NCI-H460 (cell line): Measurements from ENCODE around the gene MRPS5. TPM values are rescaled to one million over a fixed set of nuclear protein-coding genes. Genes with fewer than 3 reads are reported as not detected.

Source experiments
- total RNA-seq: library from RNA; depleted of rRNA; stranded (reverse); fragments of >200 nt; shearing (Covaris generic); gene quantifications from 2 replicates; pipeline ENCODE4 v1.2.3, GENCODE V29; 2014; rRNA removed

The MRPS5 gene
- total RNA-seq, 1 experiment from 2014 or later: 119 TPM

Other genes with a start within 250 kb of the MRPS5 start
- gene MAL, start 96.1 kb downstream of the MRPS5 start, total RNA-seq: not detected in 2 replicates
- gene ZNF514, start 38.0 kb upstream of the MRPS5 start, total RNA-seq: 7.0 and 10.3 TPM in 2 replicates
- 6.5 and 7.6 TPM in 2 replicates for gene ZNF2, start 44.0 kb upstream of the MRPS5 start, total RNA-seq
- gene ZNF892, start 85.7 kb upstream of the MRPS5 start, total RNA-seq: 1.3 and 2.0 TPM in 2 replicates
- 0.06 and 0.15 TPM in 2 replicates for gene PROM2, start 152.6 kb upstream of the MRPS5 start, total RNA-seq
- gene KCNIP3, start 175.5 kb upstream of the MRPS5 start, total RNA-seq: 3.8 and 4.5 TPM in 2 replicates